Fibroblast of lung (primary cell): ENCODE measurements around the gene XCL2. TPM values are rescaled to one million over a fixed set of nuclear protein-coding genes. Genes with fewer than 3 reads are reported as not detected.
"Not testable (repeated sequence)": the region's sequence is repeated elsewhere in the genome, so short reads cannot be mapped to it uniquely, and the experiment has no call there.

Source experiments
- DNase-seq, 2 donors: peaks; one replicate each; pipeline versions ENCODE4 v3.0.0 to v3.0.0-alpha.2; 2010; ENCODE audit warnings: low read depth in 2 of 2
- H2AFZ ChIP-seq: 2 replicates; pipeline ENCODE4 v1.5.1; 2012; ENCODE audit warnings: low read length, control low read depth, inconsistent platforms
- H3K27ac ChIP-seq: 2 replicates; pipeline ENCODE4 v1.5.1; 2011; ENCODE audit warnings: low read length, control low read depth; ENCODE audit not compliant: insufficient read depth
- H3K27me3 ChIP-seq: 2 replicates; pipeline ENCODE4 v1.5.1; 2011; ENCODE audit warnings: mild to moderate bottlenecking, low read length; ENCODE audit not compliant: control insufficient read depth, insufficient read depth
- H3K36me3 ChIP-seq: 2 replicates; pipeline ENCODE4 v1.5.1; 2011; ENCODE audit warnings: low read length; ENCODE audit not compliant: control insufficient read depth, insufficient read depth
- H3K4me1 ChIP-seq: 2 replicates; pipeline ENCODE4 v1.5.1; 2011; ENCODE audit warnings: low read length; ENCODE audit not compliant: control insufficient read depth, insufficient read depth; ENCODE audit errors: extremely low read depth
- H3K4me2 ChIP-seq: 2 replicates; pipeline ENCODE4 v1.5.1; 2011; ENCODE audit warnings: low read length, control low read depth; ENCODE audit not compliant: insufficient read depth; ENCODE audit errors: extremely low read depth
- H3K4me3 ChIP-seq, 4 experiments: fragments of 200-600 bp in 1 of 4; sonication (generic) in 1 of 4; replicated peaks in 1 of 4; 2 replicates each; pipeline ENCODE4 v1.5.1; 2011 to 2016; ENCODE audit warnings: low read length in 4 of 4, low read depth in 3 of 4, mild to moderate bottlenecking in 3 of 4, control low read depth in 2 of 4, inconsistent platforms in 1 of 4, mixed read lengths in 1 of 4; ENCODE audit not compliant: insufficient read depth in 1 of 4; ENCODE audit errors: control extremely low read depth in 1 of 4
- H3K79me2 ChIP-seq: 2 replicates; pipeline ENCODE4 v1.5.1; 2012; ENCODE audit warnings: mild to moderate bottlenecking, low read length, inconsistent platforms; ENCODE audit not compliant: control insufficient read depth, insufficient read depth
- H3K9ac ChIP-seq: 2 replicates; pipeline ENCODE4 v1.5.1; 2011; ENCODE audit warnings: mild to moderate bottlenecking, low read length, control low read depth; ENCODE audit not compliant: insufficient read depth
- H3K9me3 ChIP-seq: 2 replicates; pipeline ENCODE4 v1.5.1; 2012; ENCODE audit warnings: low read depth, low read length; ENCODE audit not compliant: control insufficient read depth, insufficient read depth
- H4K20me1 ChIP-seq: 2 replicates; pipeline ENCODE4 v1.5.1; 2011; ENCODE audit warnings: low read length; ENCODE audit not compliant: control insufficient read depth, insufficient read depth; ENCODE audit errors: extremely low read depth
- CTCF ChIP-seq, 2 donors: IDR thresholded peaks in 1 of 2; conservative IDR thresholded peaks in 1 of 2; 1 replicate in 1 of 2; 2 replicates in 1 of 2; pipeline ENCODE4 v1.5.1; 2011 to 2012; ENCODE audit warnings: low read length in 2 of 2, control low read depth in 1 of 2, inconsistent platforms in 1 of 2, low read depth in 1 of 2, mild to moderate bottlenecking in 1 of 2
- EZH2 ChIP-seq: IDR thresholded peaks from 2 replicates; pipeline ENCODE4 v1.5.1; 2012; ENCODE audit warnings: low read length, control low read depth, mild to moderate bottlenecking; ENCODE audit errors: missing control alignments
- polyA plus RNA-seq, 2 donors: library from polyadenylated mRNA; depleted of rRNA in 1 of 2; stranded (reverse) in 1 of 2; unstranded in 1 of 2; fragments of >200 nt; gene quantifications; 2 replicates each; pipeline ENCODE4 v1.2.1, GENCODE V29; 2011 to 2012; ENCODE audit warnings: missing spikeins in 1 of 2
- total RNA-seq: library from RNA; depleted of rRNA; stranded (reverse); fragments of >200 nt; gene quantifications from 2 replicates; pipeline ENCODE4 v1.2.1, GENCODE V29; 2014

XCL2 gene
- total and polyA plus RNA-seq, 2 donors (not counting 1 experiment from before 2014, with no cell fraction given), result not detected

DNA sequence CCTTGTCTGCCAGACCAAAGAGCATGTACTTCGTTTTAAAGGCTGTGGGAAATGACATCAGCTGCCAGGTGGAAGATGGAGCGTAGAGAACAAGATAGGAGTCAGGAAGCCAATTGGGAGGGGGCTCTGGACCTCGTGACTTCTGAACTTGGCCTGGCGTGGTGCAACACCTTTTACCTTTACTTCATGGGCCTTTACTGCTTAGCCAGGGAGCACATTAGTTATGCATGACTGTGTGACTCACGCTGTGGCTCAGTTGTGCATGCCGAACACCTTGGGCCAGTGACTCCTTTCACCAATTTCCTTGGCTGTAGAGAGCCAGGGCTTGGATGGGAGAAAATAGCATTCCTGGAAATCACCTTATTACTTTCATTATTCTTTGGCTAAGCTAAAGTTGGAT is 39.8 kb upstream of the XCL2 start:
- Histone ChIP-seq H3K27me3 (no peaks in the 10 kb centered on the region), H3K9ac (no peak overlapping the region), H3K4me3 (no peak overlapping the region), H4K20me1 (no peaks in the 10 kb centered on the region), H3K79me2 (no peaks in the 10 kb centered on the region), H3K9me3 (no peaks in the 10 kb centered on the region), H3K36me3 (no peaks in the 10 kb centered on the region), H3K4me2 (no peak overlapping the region), H2AFZ (no peak overlapping the region), H3K4me1 (peaks cover 2% of the 10 kb centered on the region), H3K27ac (no peak overlapping the region)
- peak in 1 of 2 donors; percentile 63 for DNase-seq
- TF ChIP-seq EZH2 (no peak), CTCF (conservative IDR thresholded peaks at IDR 0.05 in 1 of 2, IDR thresholded peaks at IDR 0.05 in 1 of 2; ENCODE audit: low read depth in 1 of 2, low read length in 2 of 2) (no peak)

GRCh38 chr1:168582688-168583336 is 39.0 kb upstream of the XCL2 start:
- Histone ChIP-seq H2AFZ (no peak overlapping the region), H3K4me3 (no peak overlapping the region), H3K79me2 (no peaks in the 10 kb centered on the region), H3K27ac (no peak overlapping the region), H3K4me1 (peaks cover 2% of the 10 kb centered on the region), H4K20me1 (no peaks in the 10 kb centered on the region), H3K9ac (no peak overlapping the region), H3K27me3 (no peaks in the 10 kb centered on the region), H3K36me3 (no peaks in the 10 kb centered on the region), H3K9me3 (no peaks in the 10 kb centered on the region), H3K4me2 (no peak overlapping the region)
- peak in 1 of 2 donors; percentile 64 for DNase-seq
- TF ChIP-seq EZH2 (no peak), CTCF (conservative IDR thresholded peaks at IDR 0.05 in 1 of 2, IDR thresholded peaks at IDR 0.05 in 1 of 2; ENCODE audit: low read depth in 1 of 2, low read length in 2 of 2) (no peak)

DNA sequence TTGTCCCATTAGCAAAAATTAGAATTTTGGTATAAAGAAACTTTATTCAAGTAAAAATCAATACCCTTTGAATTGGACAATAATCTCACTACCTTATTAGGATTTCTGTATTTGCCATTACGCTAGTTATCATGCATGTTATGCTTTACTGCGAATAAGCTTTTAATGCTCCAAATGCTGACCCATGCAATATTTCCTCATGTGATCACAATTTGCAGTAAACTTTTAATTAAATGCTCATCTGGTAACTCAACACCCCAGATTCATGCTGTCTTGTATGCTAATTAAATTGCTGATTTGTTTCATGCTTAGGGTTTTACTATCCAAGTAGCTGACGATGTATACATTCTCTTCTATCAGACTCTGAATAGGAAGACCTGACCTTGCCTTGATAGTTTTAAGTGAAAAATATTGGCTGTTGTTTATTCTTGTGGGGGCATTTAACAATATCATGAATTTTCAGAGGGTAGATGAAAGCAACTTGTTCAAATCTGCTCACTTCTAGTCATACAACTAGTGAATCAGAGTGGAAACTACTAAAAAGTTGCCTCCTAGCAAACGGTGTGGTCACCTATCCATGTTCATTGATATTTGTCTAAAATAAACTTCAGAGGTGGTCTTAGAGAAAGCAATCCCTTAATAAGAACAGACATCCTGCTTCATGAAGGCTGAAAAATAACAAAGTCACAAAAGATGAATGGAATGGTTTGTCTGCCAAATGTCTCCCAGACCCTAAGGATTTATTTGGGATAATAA is 38.2 kb upstream of the XCL2 start:
- no peaks in the 10 kb centered on the region for H3K36me3 ChIP-seq
- H3K79me2 ChIP-seq, result no peaks in the 10 kb centered on the region
- no peaks in the 10 kb centered on the region for H4K20me1 ChIP-seq
- no peak for TF ChIP-seq CTCF (conservative IDR thresholded peaks at IDR 0.05 in 1 of 2, IDR thresholded peaks at IDR 0.05 in 1 of 2; ENCODE audit: low read depth in 1 of 2, low read length in 2 of 2)
- no peak for TF ChIP-seq EZH2
- H3K9me3 ChIP-seq, result no peaks in the 10 kb centered on the region
- no peak for DNase-seq
- no peaks in the 10 kb centered on the region for H3K27me3 ChIP-seq
- H3K4me3 ChIP-seq, result no peak overlapping the region
- peaks cover 2% of the 10 kb centered on the region for H3K4me1 ChIP-seq
- no peak overlapping the region for H3K27ac ChIP-seq
- no peak overlapping the region for H3K9ac ChIP-seq
- no peak overlapping the region for H3K4me2 ChIP-seq
- no peak overlapping the region for H2AFZ ChIP-seq

- H2AFZ ChIP-seq, DNase-seq, H3K79me2 ChIP-seq, H3K9me3 ChIP-seq, H3K4me2 ChIP-seq, H3K4me1 ChIP-seq, H3K27ac ChIP-seq, H3K4me3 ChIP-seq, H4K20me1 ChIP-seq, H3K36me3 ChIP-seq, H3K9ac ChIP-seq, H3K27me3 ChIP-seq: not testable (repeated sequence)
Observed at GRCh38 chr1:168580991-168581390, 37.2 kb upstream of the XCL2 start.
